ENCODE data around the gene NUDT3. TPM values are rescaled to one million over a fixed set of nuclear protein-coding genes. Genes with fewer than 3 reads are reported as not detected.

NUDT3 gene
- total RNA-seq, 1 experiment from 2014 or later = 23.6 TPM

- Mint-ChIP-seq H3K9me3 (ENCODE audit: unreplicated experiment) (no peaks in the 10 kb centered on the region), H3K27ac (ENCODE audit: low read depth, unreplicated experiment) (no peak within 1 kb of the TSS), H3K36me3 (ENCODE audit: insufficient read depth, unreplicated experiment) (no peaks in the 10 kb centered on the region), H3K4me3 (ENCODE audit: unreplicated experiment) (peak within 1 kb of the TSS; percentile 70), H3K27me3 (ENCODE audit: insufficient read depth, unreplicated experiment) (no peaks in the 10 kb centered on the region), H3K4me1 (ENCODE audit: insufficient read depth, unreplicated experiment) (peaks cover 12% of the 10 kb centered on the region)
- no TSS peak for BruUV-seq (replicated peaks)
- TF ChIP-seq CTCF (IDR thresholded peaks at IDR 0.05; ENCODE audit: unreplicated experiment) = no peak
- CTCF ChIA-PET = interaction anchor here (0.6 to 1.5 kb wide), 4 partner anchors 13 to 469 kb away, joined by 3 to 5 read pairs (median 3); no protein-coding TSS in a partner anchor
- peak; percentile 92 for DNase-seq (ENCODE audit: unreplicated experiment)
- intact Hi-C loops (cut with micrococcal nuclease) = no loop called here
- POLR2A ChIA-PET = interaction anchor here (0.7 to 1.7 kb wide), 8 partner anchors 11 to 189 kb away, joined by 3 to 21 read pairs (median 4); partner anchors contain the start of genes RPS10 and SMIM29
Measured at GRCh38 chr6:34236443-34237315, 155.8 kb downstream of the NUDT3 start, which contains the start of gene HMGA1. Gene HMGA1 (plus strand): TSS chr6:34236873. CDS start chr6:34240781, 3,908 bp downstream.

GRCh38 chr6:34236131-34236442, 156.4 kb downstream of the NUDT3 start:
- Mint-ChIP-seq H3K27me3 (ENCODE audit: insufficient read depth, unreplicated experiment) (no peaks in the 10 kb centered on the region), H3K27ac (ENCODE audit: low read depth, unreplicated experiment) (no peak overlapping the region), H3K9me3 (ENCODE audit: unreplicated experiment) (no peaks in the 10 kb centered on the region), H3K36me3 (ENCODE audit: insufficient read depth, unreplicated experiment) (no peaks in the 10 kb centered on the region), H3K4me3 (ENCODE audit: unreplicated experiment) (peak overlapping the region; percentile 70), H3K4me1 (ENCODE audit: insufficient read depth, unreplicated experiment) (peaks cover 12% of the 10 kb centered on the region)
- TF ChIP-seq CTCF (IDR thresholded peaks at IDR 0.05; ENCODE audit: unreplicated experiment) = no peak
- peak; percentile 54 for DNase-seq (ENCODE audit: unreplicated experiment)
- intact Hi-C loops (cut with micrococcal nuclease) = no loop called here
- ChIA-PET POLR2A (interaction anchor here (0.7 to 1.7 kb wide), 5 partner anchors 12 to 180 kb away, joined by 3 to 21 read pairs (median 5); partner anchors contain the start of gene SMIM29), CTCF (interaction anchor here (0.8 to 1.5 kb wide), 2 partner anchors 14 to 72 kb away, joined by 3 to 5 read pairs; no protein-coding TSS in a partner anchor)
- BruUV-seq (replicated peaks) = TSS peak; percentile 96

GRCh38 chr6:34235307-34236130, 156.9 kb downstream of the NUDT3 start:
- intact Hi-C loops (cut with micrococcal nuclease) = no loop called here
- Mint-ChIP-seq H3K27ac (ENCODE audit: low read depth, unreplicated experiment) (no peak overlapping the region), H3K27me3 (ENCODE audit: insufficient read depth, unreplicated experiment) (no peaks in the 10 kb centered on the region), H3K4me1 (ENCODE audit: insufficient read depth, unreplicated experiment) (peaks cover 15% of the 10 kb centered on the region), H3K4me3 (ENCODE audit: unreplicated experiment) (peak overlapping the region; percentile 70), H3K9me3 (ENCODE audit: unreplicated experiment) (no peaks in the 10 kb centered on the region), H3K36me3 (ENCODE audit: insufficient read depth, unreplicated experiment) (no peaks in the 10 kb centered on the region)
- ChIA-PET POLR2A (interaction anchor here (1.7 kb wide), 1 partner anchor 12 kb away, joined by 21 read pairs; no protein-coding TSS in a partner anchor), CTCF (no interaction called here)
- no TSS peak for BruUV-seq (replicated peaks)
- DNase-seq (ENCODE audit: unreplicated experiment) = peak; percentile 71
- no peak for TF ChIP-seq CTCF (IDR thresholded peaks at IDR 0.05; ENCODE audit: unreplicated experiment)
